ENCODE results near the gene HOTAIR. TPM values are rescaled to one million over a fixed set of nuclear protein-coding genes. Genes with fewer than 3 reads are reported as not detected.

HOTAIR gene
- polyA plus RNA-seq, 1 experiment: not detected

GRCh38 chr12:53972722-53973235, 2.0 kb downstream of the HOTAIR start, which contains the start of gene HOXC11:
TSS of gene HOXC11 (plus strand) at chr12:53973126. CDS start at chr12:53973242, 116 bp downstream.
- CTCF ChIA-PET: no interaction called here
- POLR2A ChIA-PET: no interaction called here
- Histone ChIP-seq H3K4me3 (ENCODE audit: low read depth, low read length) (no peak within 1 kb of the TSS), H3K27ac (ENCODE audit: low read depth, low read length) (no peak within 1 kb of the TSS), H3K9me3 (ENCODE audit: control insufficient read depth, insufficient read depth, low read length) (peaks cover 12% of the 10 kb centered on the region), H3K27me3 (ENCODE audit: control insufficient read depth, insufficient read depth, low read length) (peaks cover 96% of the 10 kb centered on the region)
- no peak for TF ChIP-seq CTCF (IDR thresholded peaks at IDR 0.05; ENCODE audit: low read depth, low read length)
- DNase-seq (ENCODE audit: low read depth, low spot score): no peak

DNA sequence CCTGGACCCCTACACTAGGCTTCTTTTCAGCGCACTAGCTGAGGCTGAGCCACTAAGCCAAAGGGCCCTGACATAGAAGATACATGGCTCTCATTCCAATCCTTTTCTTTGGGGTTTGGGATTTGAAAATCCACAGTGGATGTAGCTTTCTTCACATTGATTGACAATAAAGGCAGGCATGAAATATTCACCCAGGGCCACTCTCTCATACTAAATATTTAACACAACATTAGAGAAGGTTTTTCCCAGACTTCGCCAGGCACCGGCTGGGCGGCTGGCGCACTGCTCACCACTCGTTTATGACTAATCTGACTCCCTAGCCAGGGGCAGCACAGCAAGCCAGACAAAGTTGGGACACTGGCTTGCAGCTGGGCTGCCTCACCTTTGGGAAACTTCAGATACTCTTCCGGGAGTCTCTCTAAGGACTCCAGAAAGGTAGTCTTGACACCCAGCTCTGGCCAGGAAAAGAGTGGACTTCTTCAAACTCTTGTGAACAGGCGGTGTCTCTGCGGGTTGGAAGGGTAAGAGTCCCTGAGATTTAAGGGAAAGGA, 2.5 kb downstream of the HOTAIR start:
- no peak for TF ChIP-seq CTCF (IDR thresholded peaks at IDR 0.05; ENCODE audit: low read depth, low read length)
- H3K27me3 ChIP-seq (ENCODE audit: control insufficient read depth, insufficient read depth, low read length): peaks cover 97% of the 10 kb centered on the region
- H3K4me3 ChIP-seq (ENCODE audit: low read depth, low read length): no peak overlapping the region
- POLR2A ChIA-PET: no interaction called here
- DNase-seq (ENCODE audit: low read depth, low spot score): no peak
- CTCF ChIA-PET: no interaction called here
- peaks cover 12% of the 10 kb centered on the region for H3K9me3 ChIP-seq (ENCODE audit: control insufficient read depth, insufficient read depth, low read length)
- no peak overlapping the region for H3K27ac ChIP-seq (ENCODE audit: low read depth, low read length)

GRCh38 chr12:53971686-53972085, 3.1 kb downstream of the HOTAIR start:
- DNase-seq (ENCODE audit: low read depth, low spot score): no peak

DNA sequence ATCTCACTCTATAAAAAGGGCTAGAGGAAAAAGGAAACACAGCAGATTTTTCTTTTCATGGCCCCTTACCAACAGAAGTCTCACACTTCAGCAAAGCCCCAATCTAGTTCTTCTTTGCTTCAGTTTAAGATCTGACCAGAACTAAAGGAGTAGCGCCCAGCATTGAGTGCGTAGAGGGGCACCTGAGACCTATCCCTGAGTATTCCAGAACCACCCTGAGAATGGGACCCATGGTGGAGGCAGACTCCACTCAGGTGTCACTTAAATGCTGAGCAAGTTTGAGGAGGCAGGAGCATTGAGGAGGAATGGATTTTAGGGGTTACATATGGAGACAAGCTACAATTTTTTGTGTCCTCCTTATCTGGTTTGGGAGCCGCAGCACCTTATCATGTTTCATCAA, 3.6 kb downstream of the HOTAIR start:
- POLR2A ChIA-PET: no interaction called here
- CTCF ChIA-PET: no interaction called here
- Histone ChIP-seq H3K27me3 (ENCODE audit: control insufficient read depth, insufficient read depth, low read length) (peaks cover 97% of the 10 kb centered on the region), H3K27ac (ENCODE audit: low read depth, low read length) (no peak overlapping the region), H3K9me3 (ENCODE audit: control insufficient read depth, insufficient read depth, low read length) (peaks cover 12% of the 10 kb centered on the region), H3K4me3 (ENCODE audit: low read depth, low read length) (no peak overlapping the region)
- no peak for TF ChIP-seq CTCF (IDR thresholded peaks at IDR 0.05; ENCODE audit: low read depth, low read length)
- DNase-seq (ENCODE audit: low read depth, low spot score): no peak

More at GRCh38 chr12:53971686-53972085, 3.1 kb downstream of the HOTAIR start:
- ChIA-PET POLR2A (no interaction called here), CTCF (no interaction called here)
- no peak overlapping the region for H3K27ac ChIP-seq (ENCODE audit: low read depth, low read length)
- no peak for TF ChIP-seq CTCF (IDR thresholded peaks at IDR 0.05; ENCODE audit: low read depth, low read length)
- H3K27me3 ChIP-seq (ENCODE audit: control insufficient read depth, insufficient read depth, low read length): peaks cover 97% of the 10 kb centered on the region
- no peak overlapping the region for H3K4me3 ChIP-seq (ENCODE audit: low read depth, low read length)
- H3K9me3 ChIP-seq (ENCODE audit: control insufficient read depth, insufficient read depth, low read length): peaks cover 12% of the 10 kb centered on the region

- ChIA-PET CTCF (no interaction called here), POLR2A (no interaction called here)
- no peak for DNase-seq (ENCODE audit: low read depth, low spot score)
- Histone ChIP-seq H3K9me3 (ENCODE audit: control insufficient read depth, insufficient read depth, low read length) (peaks cover 11% of the 10 kb centered on the region), H3K27me3 (ENCODE audit: control insufficient read depth, insufficient read depth, low read length) (peaks cover 97% of the 10 kb centered on the region), H3K4me3 (ENCODE audit: low read depth, low read length) (no peak overlapping the region), H3K27ac (ENCODE audit: low read depth, low read length) (no peak overlapping the region)
- TF ChIP-seq CTCF (IDR thresholded peaks at IDR 0.05; ENCODE audit: low read depth, low read length): no peak
Measured at GRCh38 chr12:53970451-53970850, 4.3 kb downstream of the HOTAIR start.

All from AG04450 (cell line).